GM23338 (cell line): ENCODE measurements around the gene SGCD. TPM values are rescaled to one million over a fixed set of nuclear protein-coding genes. Genes with fewer than 3 reads are reported as not detected.

Source experiments
- ATAC-seq: fragments of 200-7000 bp; cut with Tn5 transposase; 3 replicates; pipeline ENCODE4 v1.9.1; 2020
- DNase-seq: peaks from one replicate; pipeline ENCODE4 v3.0.0-alpha.2; 2015; ENCODE audit warnings: low spot score
- H2AFZ ChIP-seq: fragments of 200-600 bp; sonication (generic); 2 replicates; pipeline ENCODE4 v1.8.0; 2016; ENCODE audit warnings: antibody characterized with exemption, mild to moderate bottlenecking, moderate library complexity
- H3F3A ChIP-seq: fragments of 200-600 bp; sonication (generic); replicated peaks from 2 replicates; pipeline ENCODE4 v1.8.0; 2017; ENCODE audit warnings: antibody characterized with exemption, mixed run types, low read depth
- H3K27ac ChIP-seq: fragments of 200-600 bp; sonication (generic); 2 replicates; pipeline ENCODE4 v1.6.1; 2016; ENCODE audit warnings: low read depth
- H3K27me3 ChIP-seq: fragments of 200-600 bp; sonication (generic); 2 replicates; pipeline ENCODE4 v1.8.0; 2016; ENCODE audit warnings: mild to moderate bottlenecking, mixed run types, moderate library complexity; ENCODE audit not compliant: insufficient read depth
- H3K36me3 ChIP-seq: fragments of 200-600 bp; sonication (generic); 2 replicates; pipeline ENCODE4 v1.8.0; 2016; ENCODE audit warnings: mild to moderate bottlenecking; ENCODE audit not compliant: insufficient read depth
- H3K4me1 ChIP-seq: fragments of 200-600 bp; sonication (generic); 2 replicates; pipeline ENCODE4 v1.8.0; 2016; ENCODE audit warnings: mild to moderate bottlenecking, moderate library complexity; ENCODE audit not compliant: insufficient read depth
- H3K4me2 ChIP-seq: fragments of 200-600 bp; sonication (generic); 2 replicates; pipeline ENCODE4 v1.7.1; 2017; ENCODE audit warnings: mixed run types
- H3K4me3 ChIP-seq: fragments of 200-600 bp; sonication (generic); 2 replicates; pipeline ENCODE4 v1.6.1; 2016; ENCODE audit warnings: mixed run types
- H3K79me2 ChIP-seq: fragments of 200-600 bp; sonication (generic); replicated peaks from 2 replicates; pipeline ENCODE4 v1.8.0; 2017; ENCODE audit warnings: mild to moderate bottlenecking; ENCODE audit not compliant: insufficient read depth
- H3K9me2 ChIP-seq: fragments of 200-600 bp; sonication (generic); 2 replicates; pipeline ENCODE4 v1.8.0; 2017; ENCODE audit not compliant: insufficient read depth
- H4K20me1 ChIP-seq: fragments of 200-600 bp; sonication (generic); replicated peaks from 2 replicates; pipeline ENCODE4 v1.8.0; 2017; ENCODE audit warnings: mild to moderate bottlenecking; ENCODE audit not compliant: insufficient read depth
- H3K27ac Mint-ChIP-seq: 2 replicates; pipeline ENCODE4 v1.8.0; 2020; ENCODE audit warnings: inconsistent platforms, mild to moderate bottlenecking, moderate library complexity, mixed read lengths
- H3K27me3 Mint-ChIP-seq: 3 replicates; pipeline ENCODE4 v1.8.0; 2022; ENCODE audit warnings: low read depth, mild to moderate bottlenecking, moderate library complexity, mixed read lengths, inconsistent platforms; ENCODE audit not compliant: insufficient read depth, poor library complexity
- H3K36me3 Mint-ChIP-seq: 3 replicates; pipeline ENCODE4 v1.8.0; 2021; ENCODE audit warnings: low read depth, mild to moderate bottlenecking, inconsistent platforms, moderate library complexity, mixed read lengths
- H3K4me1 Mint-ChIP-seq: 3 replicates; pipeline ENCODE4 v1.8.0; 2020; ENCODE audit warnings: mild to moderate bottlenecking, inconsistent platforms, mixed read lengths
- H3K4me3 Mint-ChIP-seq: 3 replicates; pipeline ENCODE4 v1.8.0; 2021; ENCODE audit warnings: moderate library complexity, mild to moderate bottlenecking, inconsistent platforms, mixed read lengths
- H3K9me3 Mint-ChIP-seq: 3 replicates; pipeline ENCODE4 v1.8.0; 2020; ENCODE audit warnings: moderate library complexity, mild to moderate bottlenecking, inconsistent platforms, mixed read lengths
- ZNF462 ChIP-seq: fragments of 250-450 bp; sonication (Bioruptor Pico); IDR thresholded peaks from 2 replicates; pipeline ENCODE4 v1.5.0; 2020; ENCODE audit warnings: mild to moderate bottlenecking, moderate library complexity
- polyA plus RNA-seq: library from polyadenylated mRNA; unstranded; fragments of >200 nt; fragmentation: Nextera tagmentation; extraction: Ambion mirVana; gene quantifications from 2 replicates; pipeline ENCODE4 v1.2.1, GENCODE V29; 2016
- total RNA-seq: library from RNA; depleted of rRNA; stranded (reverse); fragments of >200 nt; shearing (Covaris generic); gene quantifications from 2 replicates; pipeline ENCODE4 v1.2.3, GENCODE V29; 2014
- TF ChIP-seq, protein P1 (sequence below): IDR thresholded peaks from one replicate; pipeline ENCODE4 v1.6.1; 2018; ENCODE audit warnings: antibody characterized with exemption; ENCODE audit not compliant: unreplicated experiment

The SGCD gene
- total and polyA plus RNA-seq, 2 experiments from 2014 or later: 0.03 to 0.05 TPM

DNA sequence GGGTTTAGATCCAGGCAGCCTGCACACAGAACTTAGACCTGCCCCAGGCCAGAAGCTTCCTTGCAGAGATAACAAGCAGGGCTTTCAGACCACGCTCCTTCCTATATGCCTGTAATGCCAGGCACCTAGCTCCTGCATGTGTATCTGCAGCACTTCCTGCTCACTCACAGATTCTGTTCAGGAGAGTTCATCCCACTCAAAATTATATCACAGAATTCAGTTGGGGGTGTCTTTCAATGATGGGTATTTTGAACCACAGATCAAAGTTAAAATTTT lies 105.8 kb downstream of the SGCD start:
- ATAC-seq: no peak
- Histone ChIP-seq H3K9me2 (0 out of 2 replicates have a peak, but pooled peaks cover 2% of the 10 kb centered on the region), H4K20me1 (no peaks in the 10 kb centered on the region), H3K79me2 (no peaks in the 10 kb centered on the region), H3K36me3 (no peaks in the 10 kb centered on the region), H3F3A (no peaks in the 10 kb centered on the region), H3K4me1 (no peaks in the 10 kb centered on the region), H2AFZ (no peak overlapping the region), H3K4me2 (no peak overlapping the region), H3K4me3 (no peak overlapping the region), H3K27me3 (no peaks in the 10 kb centered on the region), H3K27ac (no peak overlapping the region)
- no peak overlapping the region for H3K27ac Mint-ChIP-seq
- H3K4me3 Mint-ChIP-seq: no peak overlapping the region
- H3K9me3 Mint-ChIP-seq: no peaks in the 10 kb centered on the region; the same call in 2 of the 3 replicates
- 0 out of 3 replicates have a peak, but pooled peaks cover 3% of the 10 kb centered on the region for H3K4me1 Mint-ChIP-seq
- no peaks in the 10 kb centered on the region for H3K36me3 Mint-ChIP-seq
- peaks cover 2% of the 10 kb centered on the region for H3K27me3 Mint-ChIP-seq
- DNase-seq: no peak
- no peak for TF ChIP-seq ZNF462
- TF ChIP-seq, protein P1, sequence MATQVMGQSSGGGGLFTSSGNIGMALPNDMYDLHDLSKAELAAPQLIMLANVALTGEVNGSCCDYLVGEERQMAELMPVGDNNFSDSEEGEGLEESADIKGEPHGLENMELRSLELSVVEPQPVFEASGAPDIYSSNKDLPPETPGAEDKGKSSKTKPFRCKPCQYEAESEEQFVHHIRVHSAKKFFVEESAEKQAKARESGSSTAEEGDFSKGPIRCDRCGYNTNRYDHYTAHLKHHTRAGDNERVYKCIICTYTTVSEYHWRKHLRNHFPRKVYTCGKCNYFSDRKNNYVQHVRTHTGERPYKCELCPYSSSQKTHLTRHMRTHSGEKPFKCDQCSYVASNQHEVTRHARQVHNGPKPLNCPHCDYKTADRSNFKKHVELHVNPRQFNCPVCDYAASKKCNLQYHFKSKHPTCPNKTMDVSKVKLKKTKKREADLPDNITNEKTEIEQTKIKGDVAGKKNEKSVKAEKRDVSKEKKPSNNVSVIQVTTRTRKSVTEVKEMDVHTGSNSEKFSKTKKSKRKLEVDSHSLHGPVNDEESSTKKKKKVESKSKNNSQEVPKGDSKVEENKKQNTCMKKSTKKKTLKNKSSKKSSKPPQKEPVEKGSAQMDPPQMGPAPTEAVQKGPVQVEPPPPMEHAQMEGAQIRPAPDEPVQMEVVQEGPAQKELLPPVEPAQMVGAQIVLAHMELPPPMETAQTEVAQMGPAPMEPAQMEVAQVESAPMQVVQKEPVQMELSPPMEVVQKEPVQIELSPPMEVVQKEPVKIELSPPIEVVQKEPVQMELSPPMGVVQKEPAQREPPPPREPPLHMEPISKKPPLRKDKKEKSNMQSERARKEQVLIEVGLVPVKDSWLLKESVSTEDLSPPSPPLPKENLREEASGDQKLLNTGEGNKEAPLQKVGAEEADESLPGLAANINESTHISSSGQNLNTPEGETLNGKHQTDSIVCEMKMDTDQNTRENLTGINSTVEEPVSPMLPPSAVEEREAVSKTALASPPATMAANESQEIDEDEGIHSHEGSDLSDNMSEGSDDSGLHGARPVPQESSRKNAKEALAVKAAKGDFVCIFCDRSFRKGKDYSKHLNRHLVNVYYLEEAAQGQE: no peak
